Activated naive CD8-positive, alpha-beta T cell treated with anti-CD3 and anti-CD28 coated beads, Interleukin-2, amount 50 U/mL, for 16 hours (primary cell): ENCODE results near the gene PARN.
"Not testable (repeated sequence)": the region's sequence is repeated elsewhere in the genome, so short reads cannot be mapped to it uniquely, and the experiment has no call there.

Source experiments
- DNase-seq: peaks from one replicate; pipeline ENCODE4 v3.0.0-alpha.2; 2020; ENCODE audit warnings: low read depth, low spot score

The PARN gene

DNA sequence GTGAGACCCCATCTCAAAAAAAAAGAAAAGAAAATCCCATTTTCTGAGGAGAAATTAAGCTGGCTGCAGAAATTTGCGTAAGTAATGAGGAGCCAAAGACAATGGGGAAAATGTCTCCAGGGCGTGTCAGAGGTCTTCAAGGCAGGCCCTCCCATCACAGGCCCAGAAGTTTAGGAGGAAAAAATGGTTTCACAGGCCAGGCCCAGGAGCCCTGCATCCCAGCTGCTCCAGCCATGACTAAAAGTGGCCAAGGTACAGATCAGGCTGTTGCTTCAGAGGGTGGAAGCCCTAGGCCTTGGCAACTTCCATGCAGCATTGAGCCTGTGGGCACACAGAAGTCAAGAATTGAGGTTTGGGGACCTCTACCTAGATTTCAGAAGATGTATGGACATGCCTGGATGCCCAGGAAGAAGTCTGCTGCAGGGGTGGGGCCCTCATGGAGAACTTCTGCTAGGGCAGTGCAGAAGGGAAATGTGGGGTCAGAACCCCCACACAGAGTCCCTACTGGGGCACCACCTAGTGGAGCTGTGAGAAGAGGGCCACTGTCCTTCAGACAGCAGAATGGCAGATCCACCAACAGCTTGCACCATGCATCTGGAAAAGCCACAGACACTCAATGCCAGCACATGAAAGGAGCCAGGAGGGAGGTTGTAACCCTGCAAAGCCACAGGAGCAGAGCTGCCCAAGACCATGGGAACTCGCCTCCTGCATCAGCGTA is 55.2 kb downstream of the PARN start:
- not testable (repeated sequence) for DNase-seq

DNA sequence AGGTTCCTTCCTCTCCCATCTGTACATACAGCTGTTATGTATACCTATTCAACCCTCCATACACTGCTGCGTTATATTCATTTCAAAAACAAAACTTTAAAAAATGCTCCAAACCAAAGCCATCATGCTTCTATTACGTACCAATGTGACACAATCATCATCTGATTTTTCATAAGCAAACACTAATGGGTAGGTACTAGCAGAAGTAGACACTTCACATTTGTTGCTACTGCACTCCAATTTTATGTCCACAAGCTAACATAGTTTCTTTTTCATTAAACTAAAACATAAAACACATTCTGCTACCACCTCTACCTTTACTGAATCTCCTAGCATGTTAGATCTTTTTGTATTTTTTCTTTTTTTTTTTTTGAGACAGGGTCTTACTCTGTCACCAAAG is 57.5 kb downstream of the PARN start:
- no peak for DNase-seq

DNA sequence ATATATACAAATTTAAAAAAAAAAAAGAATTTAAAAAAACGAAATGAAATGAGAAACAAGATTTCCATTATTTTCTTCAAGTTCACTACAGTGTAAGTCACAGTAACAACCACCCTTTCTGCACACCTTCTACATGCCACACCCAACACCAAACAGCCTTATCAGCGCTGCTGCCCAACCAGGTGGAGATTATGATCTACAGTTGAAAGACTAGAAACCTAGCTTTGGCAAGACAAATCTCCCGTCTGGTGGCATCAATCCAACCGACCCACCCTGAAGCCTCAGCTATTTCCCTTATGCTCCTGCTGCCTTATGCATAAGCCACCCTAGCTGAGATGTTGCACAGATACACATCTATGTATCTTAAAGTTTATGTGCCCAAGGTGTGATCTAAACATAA is 60.8 kb downstream of the PARN start:
- DNase-seq = no peak

DNA sequence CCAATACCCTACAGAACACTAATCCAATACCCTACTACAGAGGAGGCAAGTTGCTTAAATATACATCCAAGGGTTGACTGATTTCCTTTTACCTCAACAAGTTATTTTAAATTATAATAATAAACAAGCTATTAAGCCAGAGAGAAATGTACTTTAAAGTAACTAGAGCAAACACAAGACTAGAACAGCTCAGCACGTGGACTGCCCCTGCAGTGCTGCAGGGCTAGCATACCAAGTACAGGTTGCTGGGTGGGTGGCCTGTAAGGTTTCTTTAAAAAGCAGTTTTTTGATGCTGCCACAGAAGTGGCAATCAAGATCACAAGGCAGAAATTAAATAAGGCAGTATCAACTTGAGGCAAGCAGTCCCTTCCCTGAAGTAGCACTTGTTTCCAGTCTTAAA is 63.5 kb downstream of the PARN start:
- no peak for DNase-seq

DNA sequence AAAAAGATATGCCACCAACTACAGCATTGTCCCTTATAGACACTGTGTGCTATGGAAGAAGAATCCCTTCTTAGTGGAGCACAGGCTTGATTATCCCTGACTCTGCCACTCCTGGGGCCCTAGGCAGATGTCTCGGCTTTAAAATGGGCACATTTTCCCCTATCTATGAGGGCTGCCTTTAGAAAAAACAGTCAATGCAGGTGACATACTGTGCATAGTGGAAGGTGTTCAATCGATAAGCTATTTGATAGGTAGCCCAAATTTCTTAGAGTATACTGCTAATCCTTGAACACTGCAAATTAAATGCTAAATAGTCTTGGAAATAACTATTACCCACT is 64.4 kb downstream of the PARN start:
- DNase-seq = no peak

DNA sequence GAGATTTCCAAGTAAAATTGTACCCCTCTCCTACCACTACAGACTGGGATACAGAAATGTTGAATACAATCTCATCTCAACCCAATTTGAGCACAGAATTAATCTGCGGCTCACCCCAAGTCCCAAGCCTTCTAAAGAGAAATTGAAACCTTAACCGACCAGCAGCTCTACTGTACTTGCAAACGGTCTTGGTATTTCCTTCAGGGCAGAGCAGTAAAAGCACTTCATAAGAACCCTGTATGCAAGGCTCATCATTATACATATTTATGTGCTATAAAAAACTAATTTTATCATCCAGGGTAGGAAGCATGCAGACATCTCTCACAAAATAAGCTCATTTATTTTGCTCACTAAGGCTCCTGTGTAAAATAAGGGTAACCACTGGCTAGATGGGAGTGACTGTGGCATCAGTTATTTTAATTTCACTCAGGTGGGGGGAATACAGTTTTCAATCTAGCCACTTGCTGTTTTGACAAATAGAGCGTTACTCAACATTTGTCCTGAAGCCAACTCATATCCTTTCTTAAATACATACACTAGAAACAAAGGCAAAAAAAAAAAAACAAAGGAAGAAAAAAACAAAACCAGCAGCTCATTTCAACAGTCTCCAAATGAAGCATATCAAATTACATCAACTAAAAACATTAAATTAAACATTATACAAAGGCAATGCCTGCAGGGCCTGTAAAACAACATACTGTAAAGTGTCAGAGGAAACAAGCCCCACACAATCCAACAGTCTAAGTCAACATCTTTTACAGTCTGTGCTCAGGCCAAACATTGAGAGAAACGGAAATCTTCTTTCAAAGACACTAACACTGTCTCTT is 65.0 kb downstream of the PARN start:
- no peak for DNase-seq

DNA sequence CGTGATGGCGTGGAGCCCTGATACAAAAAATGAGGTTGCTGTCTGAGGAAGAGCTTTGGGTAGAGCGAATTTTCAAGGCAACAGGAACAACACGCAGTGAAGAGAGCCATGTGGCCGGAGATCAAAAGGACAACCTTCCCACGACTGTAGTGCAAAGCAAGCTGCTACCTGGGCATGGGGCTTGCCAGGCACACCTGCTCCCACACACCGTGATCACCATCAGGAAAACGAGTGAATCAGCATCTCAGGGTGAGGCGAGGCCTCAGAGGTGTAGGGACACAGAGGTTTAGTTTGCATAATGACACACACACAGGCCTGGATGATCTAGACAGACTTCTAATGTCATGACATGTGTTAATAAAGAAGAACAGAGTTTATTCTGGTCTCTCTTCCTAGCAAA is 65.7 kb downstream of the PARN start:
- no peak for DNase-seq

DNA sequence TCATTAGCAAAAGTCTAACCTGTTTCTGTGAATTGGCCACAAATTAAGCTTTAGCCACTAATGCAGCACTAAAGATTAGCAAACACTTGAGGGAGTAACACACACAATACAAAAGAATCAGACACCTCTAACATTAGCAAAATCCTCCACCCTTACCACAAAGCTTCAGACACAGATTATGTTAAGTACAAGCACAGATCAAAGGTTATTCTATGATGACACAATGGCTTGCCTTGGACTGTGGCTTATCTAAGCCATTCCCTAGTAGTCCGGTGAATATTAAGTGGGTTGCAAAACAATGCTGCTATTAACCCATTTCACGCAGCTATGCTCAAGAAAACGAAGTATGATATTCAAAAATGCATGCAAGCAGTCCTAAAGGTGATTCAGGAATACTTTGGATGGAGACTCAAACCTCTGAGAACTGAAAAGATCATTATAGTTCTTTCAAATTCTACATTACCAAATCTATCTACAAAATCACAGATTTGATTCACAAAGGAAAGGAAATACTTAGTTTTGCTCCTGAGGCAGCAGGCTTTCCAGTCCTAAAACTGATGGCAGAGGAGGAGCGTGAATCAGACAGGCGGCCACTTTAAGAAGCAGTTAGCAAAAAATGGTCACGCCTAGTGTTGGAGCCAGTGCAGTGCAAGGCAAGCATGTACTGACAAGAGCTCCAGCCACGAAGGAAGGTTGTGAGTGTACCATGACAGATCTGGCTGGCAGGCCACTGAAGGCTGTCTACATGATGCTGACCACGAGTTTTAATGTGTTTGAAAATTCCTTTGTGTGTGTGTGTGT is 67.2 kb downstream of the PARN start:
- no peak for DNase-seq

DNA sequence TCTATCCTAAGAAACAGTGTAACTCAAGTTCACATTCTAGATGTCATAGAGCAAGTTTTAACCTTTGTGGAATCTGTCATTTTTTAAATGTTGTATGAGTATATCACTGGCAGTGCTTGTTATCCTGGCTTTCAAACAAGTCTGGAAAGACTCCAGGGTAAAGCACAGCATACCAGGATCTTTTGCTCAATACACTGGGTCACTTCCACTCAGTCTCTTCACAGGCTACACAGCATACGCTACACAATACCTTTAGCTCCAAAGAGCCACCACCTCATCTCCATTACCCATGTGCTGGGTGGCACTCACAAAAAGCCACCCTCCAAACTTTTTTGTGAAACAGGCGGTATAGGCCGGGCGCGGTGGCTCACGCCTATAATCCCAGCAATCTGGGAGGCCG is 69.5 kb downstream of the PARN start:
- DNase-seq = no peak

DNA sequence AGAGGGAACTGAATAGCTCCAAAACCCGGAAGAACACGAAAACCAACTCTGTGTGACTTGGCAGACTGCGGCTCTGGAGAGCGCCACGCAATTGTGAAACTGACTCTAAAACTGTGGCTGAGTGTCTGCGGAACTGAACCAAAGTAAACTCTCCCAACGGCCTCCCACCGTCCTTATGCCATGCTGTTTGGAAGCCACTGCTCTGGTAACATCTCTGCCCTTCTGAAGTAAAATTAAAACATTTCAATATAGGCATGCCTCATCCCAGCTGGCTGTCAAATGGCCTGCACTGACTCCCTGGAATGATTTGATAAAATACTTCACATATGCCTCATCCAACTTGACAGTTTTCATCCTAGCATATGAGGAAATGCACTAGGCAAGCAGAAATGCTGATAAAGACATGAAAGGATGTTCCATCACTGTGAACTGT is 70.2 kb downstream of the PARN start:
- no peak for DNase-seq

DNA sequence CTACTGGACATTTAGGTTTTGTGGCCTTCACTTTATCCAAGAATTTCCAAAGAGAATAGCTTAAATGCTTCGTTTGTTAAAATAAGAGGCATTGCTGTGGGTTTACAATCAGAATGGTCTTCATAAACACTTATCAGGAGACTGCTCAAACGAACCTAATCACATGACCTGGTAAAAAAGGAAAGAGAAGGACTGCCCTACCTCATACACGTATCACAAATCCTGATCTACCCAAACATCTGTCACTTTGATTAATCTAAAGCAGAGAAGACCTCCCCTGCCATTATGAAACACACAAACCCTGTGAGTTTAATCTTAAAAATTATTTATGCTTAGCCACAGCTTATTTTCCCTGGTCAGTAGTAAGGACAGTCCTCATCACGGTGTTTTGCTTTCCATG is 76.6 kb downstream of the PARN start:
- no peak for DNase-seq

DNA sequence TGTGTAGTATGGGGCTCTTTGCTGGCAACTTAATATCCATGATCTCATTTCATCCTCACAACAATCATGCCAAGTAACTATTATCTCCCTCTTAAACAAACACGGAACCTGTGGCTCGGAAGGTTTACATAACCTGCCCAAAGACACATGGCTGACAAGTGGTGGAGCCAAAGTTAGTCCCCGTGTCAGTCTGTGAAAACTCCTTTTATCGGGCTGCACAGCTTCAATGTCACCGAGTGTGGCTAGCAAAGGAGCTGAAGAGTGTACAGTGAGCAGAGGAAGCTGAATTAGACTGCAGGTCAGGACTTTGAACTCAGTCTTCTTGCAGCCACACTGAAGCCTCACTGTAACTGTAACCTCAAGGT is 80.3 kb downstream of the PARN start:
- no peak for DNase-seq

DNA sequence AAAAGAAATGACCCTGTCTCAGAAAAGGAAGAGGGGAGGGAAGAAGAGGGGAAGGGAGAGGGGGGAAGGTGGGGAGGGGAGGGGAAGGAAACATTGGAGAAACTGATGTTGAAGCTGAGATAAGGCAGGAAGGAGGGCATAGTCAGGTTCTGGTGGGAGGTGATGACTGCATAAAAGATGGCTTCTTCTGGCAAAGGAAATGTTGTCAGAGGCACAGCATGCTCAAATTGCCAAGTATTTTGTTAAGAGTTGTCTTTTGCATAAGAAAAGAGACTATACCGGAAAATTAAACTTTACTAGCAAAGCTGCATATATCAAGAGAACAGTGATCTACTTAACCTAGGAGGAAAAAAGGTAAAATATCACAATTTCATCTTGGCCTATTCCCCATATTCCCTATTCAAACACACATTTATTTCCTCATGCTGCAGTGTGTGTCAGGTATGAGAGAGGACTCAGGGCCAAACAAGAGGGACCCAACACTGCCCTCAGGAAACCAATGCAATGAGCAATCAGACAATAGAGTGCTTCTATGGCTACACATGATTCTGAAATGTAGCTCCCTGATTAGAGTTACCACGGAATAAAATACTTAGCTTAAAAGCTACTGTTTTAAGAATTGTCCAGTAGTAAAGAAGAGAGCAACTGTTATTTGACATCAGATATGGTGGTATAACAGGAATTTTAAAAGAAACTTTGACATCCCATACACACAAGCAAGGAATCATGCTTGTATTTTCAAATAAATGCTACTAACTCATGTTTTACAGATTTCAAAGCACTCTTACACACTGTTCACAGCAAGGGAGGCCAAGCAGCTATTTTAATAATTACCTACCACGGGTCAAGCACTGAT is 80.9 kb downstream of the PARN start:
- DNase-seq = no peak

DNA sequence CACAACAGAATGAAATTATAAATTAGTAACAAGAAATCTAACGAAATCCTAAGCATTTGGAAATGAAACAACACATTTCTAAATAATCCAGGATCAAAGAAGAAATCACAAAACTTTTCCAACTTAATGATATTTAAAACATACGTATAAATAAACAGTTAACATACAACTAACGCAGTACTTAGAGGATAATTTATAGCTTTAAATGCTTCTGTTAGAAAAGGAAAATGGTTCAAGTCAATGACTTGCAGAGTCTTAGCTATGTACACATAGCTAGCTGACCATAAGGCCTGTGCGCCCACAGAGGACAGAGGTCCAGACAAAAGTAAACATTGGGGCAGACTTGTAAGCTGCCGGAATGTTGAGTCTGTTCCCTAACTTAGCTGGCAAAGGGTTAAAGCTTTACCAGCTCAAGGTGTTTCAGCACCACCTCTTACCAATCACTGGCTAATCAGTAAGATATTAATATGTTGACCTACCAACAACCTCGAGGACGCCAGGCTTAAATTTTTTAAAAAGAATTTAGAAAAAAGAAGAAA is 84.6 kb downstream of the PARN start:
- no peak for DNase-seq

DNA sequence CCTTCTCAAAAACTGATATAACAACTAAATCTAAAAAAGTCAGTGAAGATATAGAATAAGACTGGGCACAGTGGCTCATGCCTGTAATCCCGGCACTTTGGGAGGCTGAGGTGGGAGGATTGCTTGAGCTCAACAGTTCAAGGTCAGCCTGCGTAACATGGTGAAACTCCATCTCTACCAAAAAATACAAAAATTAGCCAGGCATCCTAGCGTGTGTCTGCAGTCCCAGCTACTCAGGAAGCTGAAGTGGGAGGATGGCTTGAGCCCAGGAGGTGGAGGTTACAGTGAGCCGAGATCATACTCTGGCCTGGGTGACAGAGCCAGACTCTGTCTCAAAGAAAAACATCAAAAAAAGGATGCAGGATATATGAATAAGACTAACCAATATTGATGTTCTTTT is 85.2 kb downstream of the PARN start:
- DNase-seq = not testable (repeated sequence)

DNA sequence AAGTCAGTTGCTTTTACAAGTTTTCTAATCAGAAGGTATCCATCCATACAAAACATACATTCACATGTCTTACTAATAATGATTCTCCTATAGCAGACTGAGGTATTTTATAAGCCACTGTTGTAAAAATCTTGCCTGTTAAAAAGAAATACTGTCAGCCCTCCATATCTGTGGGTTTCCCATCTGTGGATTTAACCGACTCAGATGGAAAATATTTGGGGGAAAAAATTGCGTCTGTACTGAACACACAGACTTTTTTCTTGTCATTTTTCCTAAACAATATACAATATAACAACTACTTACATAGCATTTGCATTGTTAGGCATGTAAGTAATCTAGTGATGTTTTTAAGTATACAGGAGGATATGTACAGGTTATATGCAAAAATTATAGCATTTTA is 90.4 kb downstream of the PARN start:
- no peak for DNase-seq

DNA sequence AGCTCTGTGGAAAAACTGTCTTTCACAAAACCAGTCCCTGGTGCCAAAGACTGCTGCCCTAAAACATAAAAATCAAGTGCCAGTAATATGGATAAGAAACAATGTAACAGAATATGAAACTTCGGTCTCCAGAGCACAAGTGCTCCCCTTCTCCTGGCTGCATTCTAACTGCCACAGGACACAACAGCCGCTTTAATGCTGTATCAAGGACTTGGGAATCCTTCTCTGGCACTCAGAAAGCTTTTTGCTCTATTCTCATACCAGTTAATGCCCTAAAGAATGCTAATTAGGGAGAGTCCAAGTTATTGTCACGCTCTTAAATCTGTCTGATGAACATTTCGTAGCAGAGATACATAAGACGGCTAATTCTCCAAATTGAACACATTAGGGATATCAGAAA is 90.9 kb downstream of the PARN start:
- no peak for DNase-seq

DNA sequence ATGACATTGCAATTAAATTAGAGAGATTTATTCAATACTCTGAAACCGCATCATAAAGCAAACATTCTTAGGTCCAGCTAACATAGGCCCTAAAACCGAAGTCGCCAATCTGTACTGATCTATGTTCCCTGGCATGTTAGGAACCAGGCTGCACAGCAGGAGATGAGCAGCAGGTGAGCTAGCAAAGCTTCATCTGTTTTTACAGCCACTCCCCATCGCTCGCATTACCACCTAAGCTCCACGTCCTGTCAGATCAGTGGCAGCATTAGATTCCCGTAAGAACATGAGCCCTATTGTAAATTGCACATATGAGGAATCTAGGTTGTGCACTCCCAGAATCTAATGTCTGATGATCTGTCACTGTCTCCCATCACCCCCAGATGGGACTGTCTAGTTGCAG is 91.5 kb downstream of the PARN start:
- no peak for DNase-seq

DNA sequence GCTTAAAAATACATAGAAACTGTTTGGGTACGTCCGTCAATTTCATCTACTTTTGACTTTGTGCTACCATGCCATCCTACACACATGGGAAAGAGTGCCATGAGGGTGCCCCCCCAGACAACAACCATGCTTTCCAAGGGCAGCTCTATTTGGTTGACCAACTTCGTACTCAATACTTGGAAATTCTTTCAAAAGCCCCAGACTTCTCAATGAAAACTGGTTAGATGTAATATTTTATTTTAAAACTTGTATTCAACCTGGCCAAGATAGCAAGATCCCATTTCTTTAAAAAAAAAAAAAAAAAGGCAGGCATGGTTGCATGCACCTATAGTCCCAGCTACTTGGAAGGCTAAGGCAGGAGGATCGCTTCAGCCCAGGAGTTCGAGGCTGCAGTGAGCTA is 98.4 kb downstream of the PARN start:
- DNase-seq = no peak

DNA sequence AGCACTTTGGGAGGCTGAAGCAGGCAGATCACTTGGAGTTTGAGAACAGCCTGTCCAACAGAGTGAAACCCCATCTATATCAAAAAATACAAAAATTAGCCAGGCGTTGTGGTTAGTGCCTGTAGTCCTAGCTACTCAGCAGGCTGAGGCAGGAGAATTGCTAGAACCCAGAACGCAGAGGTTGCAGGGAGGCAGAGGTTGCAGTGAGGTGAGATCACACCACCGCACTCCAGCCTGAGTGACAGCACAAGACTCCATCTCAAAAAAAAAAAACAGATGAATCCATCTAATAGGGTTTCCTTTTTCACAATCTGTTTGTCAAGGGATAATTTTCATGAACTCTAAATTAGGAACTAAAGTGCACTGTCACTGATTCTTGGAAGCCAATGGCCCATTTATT is 99.0 kb downstream of the PARN start:
- DNase-seq = no peak

DNA sequence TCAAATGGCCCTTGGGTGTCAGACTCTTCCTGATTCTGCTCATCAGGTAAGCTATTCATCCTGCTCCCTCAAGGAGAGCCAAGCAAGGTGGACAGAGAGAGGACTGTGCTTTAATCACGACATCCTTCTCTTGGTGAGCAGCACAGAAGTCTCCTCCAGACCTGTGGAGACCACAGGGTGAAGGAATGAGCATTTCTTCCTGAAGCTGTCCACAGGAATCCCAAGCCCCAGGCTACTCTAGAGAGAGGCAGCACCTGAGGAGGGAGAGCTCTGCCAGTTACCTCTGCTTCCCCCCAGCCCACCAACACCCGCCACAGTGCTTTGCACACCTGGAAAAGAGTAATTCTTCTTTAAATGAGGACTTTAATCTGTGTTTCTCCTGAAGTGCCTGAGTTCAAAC is 100.0 kb downstream of the PARN start:
- DNase-seq = no peak
